GM12864 (cell line): ENCODE measurements around the gene TRRAP.

Experiments used
- DNase-seq: peaks from one replicate; pipeline ENCODE4 v3.0.0-alpha.2; 2011; ENCODE audit warnings: low read depth
- H3K4me3 ChIP-seq: 2 replicates; pipeline ENCODE4 v1.5.1; 2011; ENCODE audit warnings: mild to moderate bottlenecking, low read depth, low read length, control low read depth
- TF ChIP-seq, protein P1 (sequence below): IDR thresholded peaks from 2 replicates; pipeline ENCODE4 v1.5.1; 2011; ENCODE audit warnings: low read depth, mild to moderate bottlenecking, moderate library complexity, low read length, control low read depth, inconsistent platforms; ENCODE audit errors: missing control alignments

The TRRAP gene

DNA sequence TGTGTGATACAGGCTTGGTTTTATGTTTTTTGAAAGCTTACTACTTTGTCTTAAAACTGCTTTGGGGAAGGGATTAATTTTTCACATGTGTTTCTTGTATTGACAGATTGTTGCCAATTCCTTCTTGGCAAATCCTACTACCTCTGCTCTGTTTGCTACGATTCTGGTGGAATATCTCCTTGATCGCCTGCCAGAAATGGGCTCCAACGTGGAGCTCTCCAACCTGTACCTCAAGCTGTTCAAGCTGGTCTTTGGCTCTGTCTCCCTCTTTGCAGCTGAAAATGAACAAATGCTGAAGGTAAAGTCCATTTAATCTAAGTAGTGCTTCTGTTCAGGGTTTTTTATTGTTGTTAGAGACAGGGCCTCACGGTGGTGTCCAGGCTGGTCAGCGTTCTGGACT is 33.6 kb downstream of the TRRAP start:
- no peak for DNase-seq
- TF ChIP-seq, protein P1, sequence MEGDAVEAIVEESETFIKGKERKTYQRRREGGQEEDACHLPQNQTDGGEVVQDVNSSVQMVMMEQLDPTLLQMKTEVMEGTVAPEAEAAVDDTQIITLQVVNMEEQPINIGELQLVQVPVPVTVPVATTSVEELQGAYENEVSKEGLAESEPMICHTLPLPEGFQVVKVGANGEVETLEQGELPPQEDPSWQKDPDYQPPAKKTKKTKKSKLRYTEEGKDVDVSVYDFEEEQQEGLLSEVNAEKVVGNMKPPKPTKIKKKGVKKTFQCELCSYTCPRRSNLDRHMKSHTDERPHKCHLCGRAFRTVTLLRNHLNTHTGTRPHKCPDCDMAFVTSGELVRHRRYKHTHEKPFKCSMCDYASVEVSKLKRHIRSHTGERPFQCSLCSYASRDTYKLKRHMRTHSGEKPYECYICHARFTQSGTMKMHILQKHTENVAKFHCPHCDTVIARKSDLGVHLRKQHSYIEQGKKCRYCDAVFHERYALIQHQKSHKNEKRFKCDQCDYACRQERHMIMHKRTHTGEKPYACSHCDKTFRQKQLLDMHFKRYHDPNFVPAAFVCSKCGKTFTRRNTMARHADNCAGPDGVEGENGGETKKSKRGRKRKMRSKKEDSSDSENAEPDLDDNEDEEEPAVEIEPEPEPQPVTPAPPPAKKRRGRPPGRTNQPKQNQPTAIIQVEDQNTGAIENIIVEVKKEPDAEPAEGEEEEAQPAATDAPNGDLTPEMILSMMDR, result no peak
- no peak overlapping the region for H3K4me3 ChIP-seq

DNA sequence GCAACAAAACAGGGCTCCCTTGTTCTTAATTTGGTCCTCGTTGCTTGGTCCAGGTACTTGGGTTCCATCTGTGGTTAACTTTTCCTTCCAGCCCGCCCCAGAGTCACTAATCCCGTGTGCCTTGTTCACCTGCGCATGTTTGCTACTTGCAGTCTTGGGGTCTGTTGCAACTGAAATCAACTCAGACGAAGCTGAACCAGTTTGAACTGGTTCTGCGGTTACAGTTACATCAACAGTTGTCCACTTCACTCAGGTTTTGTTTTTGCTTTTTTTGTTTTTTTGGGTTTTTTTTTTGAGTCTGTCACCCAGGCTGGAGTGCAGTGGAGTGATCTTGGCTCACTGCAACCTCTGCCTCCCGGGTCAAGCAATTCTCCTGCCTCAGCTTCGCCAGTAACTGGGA is 34.7 kb downstream of the TRRAP start:
- DNase-seq, result no peak
- TF ChIP-seq, protein P1, result no peak
- no peak overlapping the region for H3K4me3 ChIP-seq

DNA sequence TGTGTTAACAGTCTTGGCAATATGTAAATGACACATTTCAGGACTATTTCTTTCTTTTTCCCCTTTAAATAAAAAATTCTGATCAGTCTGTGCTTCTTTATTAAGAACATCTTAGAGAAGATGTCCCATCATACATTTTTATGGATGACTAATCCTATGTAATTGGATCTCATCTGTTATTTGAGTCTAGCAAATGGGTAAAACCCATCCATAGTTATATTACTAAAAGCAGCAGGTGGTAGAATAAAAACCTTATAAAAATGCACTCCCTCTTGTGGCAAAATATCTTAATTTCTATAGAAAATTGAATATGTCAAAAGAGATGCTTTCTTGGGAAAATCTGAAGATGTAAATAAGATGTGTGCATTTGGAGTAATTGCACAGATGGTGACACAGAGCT is 35.3 kb downstream of the TRRAP start:
- H3K4me3 ChIP-seq, result no peak overlapping the region
- no peak for DNase-seq
- TF ChIP-seq, protein P1, result no peak

DNA sequence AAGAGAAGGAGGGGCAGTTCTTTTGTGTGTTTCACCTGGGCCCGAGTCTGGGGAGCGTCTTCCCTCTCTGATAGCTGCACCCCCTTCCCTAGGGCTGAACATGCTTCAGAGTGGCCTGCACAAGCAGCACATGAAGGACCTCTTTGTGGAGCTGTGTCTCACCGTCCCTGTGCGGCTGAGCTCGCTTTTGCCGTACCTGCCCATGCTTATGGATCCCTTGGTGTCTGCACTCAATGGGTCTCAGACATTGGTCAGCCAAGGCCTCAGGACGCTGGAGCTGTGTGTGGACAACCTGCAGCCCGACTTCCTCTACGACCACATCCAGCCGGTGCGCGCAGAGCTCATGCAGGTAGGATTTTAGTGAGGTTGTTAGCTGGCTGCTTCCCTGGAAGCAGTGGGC is 39.0 kb downstream of the TRRAP start:
- DNase-seq, result no peak
- H3K4me3 ChIP-seq, result no peak overlapping the region
- TF ChIP-seq, protein P1, result no peak

DNA sequence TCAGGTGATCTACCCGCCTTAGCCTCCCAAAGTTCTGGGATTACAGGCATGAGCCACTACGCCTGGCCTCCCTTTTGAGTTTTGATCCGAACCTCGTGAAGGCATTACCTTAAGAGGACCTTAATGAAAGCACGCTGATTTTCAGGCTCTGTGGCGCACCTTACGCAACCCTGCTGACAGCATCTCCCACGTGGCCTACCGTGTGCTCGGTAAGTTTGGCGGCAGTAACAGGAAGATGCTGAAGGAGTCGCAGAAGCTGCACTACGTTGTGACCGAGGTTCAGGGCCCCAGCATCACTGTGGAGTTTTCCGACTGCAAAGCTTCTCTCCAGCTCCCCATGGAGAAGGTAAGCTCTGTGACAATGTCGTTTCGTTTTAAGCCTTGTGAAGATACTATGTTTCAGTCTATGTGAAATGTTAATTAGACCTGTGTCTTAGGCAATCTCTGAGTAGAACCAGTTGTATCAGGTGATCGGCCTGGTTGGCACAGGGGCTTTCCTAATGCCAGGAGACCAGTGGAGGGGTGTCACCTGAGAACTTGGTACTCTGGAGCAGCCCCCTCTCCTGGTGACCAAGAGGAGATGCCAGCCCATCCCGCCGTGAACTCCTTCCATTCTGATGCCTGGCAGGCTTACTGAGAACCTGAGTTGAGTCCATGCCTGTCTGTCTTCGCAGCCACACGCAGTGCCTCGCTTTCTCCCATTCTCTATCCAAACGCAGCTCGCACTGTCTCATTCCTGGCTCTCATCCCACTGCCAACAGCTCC is 43.5 kb downstream of the TRRAP start:
- TF ChIP-seq, protein P1, result no peak
- DNase-seq, result no peak
- H3K4me3 ChIP-seq, result no peak overlapping the region

DNA sequence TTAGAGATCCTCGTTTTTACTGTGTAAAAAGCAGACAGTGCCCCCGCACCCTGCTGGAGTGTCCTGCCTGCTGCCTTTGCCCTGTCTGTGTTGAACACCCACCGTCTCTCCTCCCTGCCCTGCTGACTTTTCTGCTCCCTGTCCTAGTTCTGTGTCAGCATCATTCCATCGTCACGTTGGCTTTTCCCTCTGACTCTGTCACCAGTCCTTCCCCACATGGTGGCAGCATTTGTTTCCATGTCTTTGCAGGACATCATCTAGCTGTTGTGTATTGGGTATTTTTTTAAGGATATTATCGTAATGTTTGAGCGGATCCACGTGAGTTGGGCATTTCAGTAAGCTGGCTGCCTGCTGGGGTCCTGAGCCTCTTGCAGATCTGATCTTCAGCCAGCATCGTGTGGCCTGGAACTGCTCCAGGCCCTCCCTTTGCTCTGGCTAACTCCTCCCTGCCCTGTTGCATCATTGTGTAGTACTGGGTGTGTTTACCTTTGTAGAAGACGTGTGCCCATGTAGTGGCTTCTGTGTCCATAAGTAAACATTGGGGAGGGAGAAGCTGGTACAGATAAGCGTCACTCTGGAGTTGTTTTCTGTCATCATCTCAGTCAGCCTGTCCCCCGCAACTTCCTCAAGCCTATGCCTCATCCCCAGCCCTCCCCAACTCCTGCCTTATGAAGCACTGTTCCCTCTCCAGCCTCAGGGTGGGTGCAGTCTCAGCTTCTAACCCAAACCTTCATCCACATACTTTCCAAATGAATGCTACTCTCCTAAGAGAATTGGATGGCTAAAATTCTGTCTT is 44.3 kb downstream of the TRRAP start:
- no peak overlapping the region for H3K4me3 ChIP-seq
- no peak for DNase-seq
- TF ChIP-seq, protein P1, result no peak

DNA sequence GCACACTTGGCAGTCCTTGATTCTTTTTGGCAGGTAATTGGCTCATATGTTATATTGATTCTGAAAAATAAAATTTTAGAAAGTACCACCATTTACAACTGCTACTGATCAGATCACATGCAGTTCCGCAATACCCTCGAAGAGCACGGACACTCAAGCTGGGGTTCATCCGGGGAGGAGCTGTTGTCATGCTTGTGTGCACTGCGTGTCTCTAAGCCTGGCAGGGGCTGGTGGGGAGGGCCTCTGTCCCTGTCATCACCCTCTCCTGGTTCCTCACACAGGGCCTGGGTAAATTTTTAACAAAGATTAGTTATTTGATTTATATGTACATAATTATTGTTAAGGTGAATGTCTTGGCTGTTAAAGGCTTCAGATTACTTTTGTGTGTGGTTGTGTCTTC is 45.2 kb downstream of the TRRAP start:
- DNase-seq, result no peak
- TF ChIP-seq, protein P1, result no peak
- H3K4me3 ChIP-seq, result no peak overlapping the region
